ENCODE measurements around the gene LIN9.

Gene LIN9

GRCh38 chr1:226320930-226321329 lies 12.0 kb upstream of the LIN9 start:
- Histone ChIP-seq H3K4me3 (no peak overlapping the region), H3K27ac (no peak overlapping the region)
- no peak for TF ChIP-seq CTCF (IDR thresholded peaks at IDR 0.05)
- DNase-seq (ENCODE audit: low spot score), result no peak

GRCh38 chr1:226318471-226318870 lies 9.5 kb upstream of the LIN9 start:
- Histone ChIP-seq H3K4me3 (no peak overlapping the region), H3K27ac (no peak overlapping the region)
- DNase-seq (ENCODE audit: low spot score), result no peak
- no peak for TF ChIP-seq CTCF (IDR thresholded peaks at IDR 0.05)

- Histone ChIP-seq H3K4me3 (no peak overlapping the region), H3K27ac (no peak overlapping the region)
- no peak for DNase-seq (ENCODE audit: low spot score)
- no peak for TF ChIP-seq CTCF (IDR thresholded peaks at IDR 0.05)
Observed at GRCh38 chr1:226314055-226314454, 5.1 kb upstream of the LIN9 start.

GRCh38 chr1:226312065-226312464 lies 3.1 kb upstream of the LIN9 start:
- Histone ChIP-seq H3K4me3 (no peak overlapping the region), H3K27ac (no peak overlapping the region)
- TF ChIP-seq CTCF (IDR thresholded peaks at IDR 0.05), result no peak
- DNase-seq (ENCODE audit: low spot score), result no peak

- Histone ChIP-seq H3K27ac (no peak overlapping the region), H3K4me3 (no peak overlapping the region)
- no peak for DNase-seq (ENCODE audit: low spot score)
- no peak for TF ChIP-seq CTCF (IDR thresholded peaks at IDR 0.05)
Observed at GRCh38 chr1:226311376-226311775, 2.4 kb upstream of the LIN9 start.

GRCh38 chr1:226310637-226311195 lies 1.8 kb upstream of the LIN9 start:
- H3K4me3 ChIP-seq, result no peak overlapping the region
- TF ChIP-seq CTCF (IDR thresholded peaks at IDR 0.05), result no peak
- H3K27ac ChIP-seq, result no peak overlapping the region
- DNase-seq (ENCODE audit: low spot score), result no peak

GRCh38 chr1:226310245-226310540 lies 1.2 kb upstream of the LIN9 start:
- H3K4me3 ChIP-seq, result peak overlapping the region; percentile 93
- no peak for TF ChIP-seq CTCF (IDR thresholded peaks at IDR 0.05)
- DNase-seq (ENCODE audit: low spot score), result no peak
- peak overlapping the region in 1 of 2 donors; percentile 82 for H3K27ac ChIP-seq
